Measurements from ENCODE around the gene PRKD2.

Gene PRKD2

DNA sequence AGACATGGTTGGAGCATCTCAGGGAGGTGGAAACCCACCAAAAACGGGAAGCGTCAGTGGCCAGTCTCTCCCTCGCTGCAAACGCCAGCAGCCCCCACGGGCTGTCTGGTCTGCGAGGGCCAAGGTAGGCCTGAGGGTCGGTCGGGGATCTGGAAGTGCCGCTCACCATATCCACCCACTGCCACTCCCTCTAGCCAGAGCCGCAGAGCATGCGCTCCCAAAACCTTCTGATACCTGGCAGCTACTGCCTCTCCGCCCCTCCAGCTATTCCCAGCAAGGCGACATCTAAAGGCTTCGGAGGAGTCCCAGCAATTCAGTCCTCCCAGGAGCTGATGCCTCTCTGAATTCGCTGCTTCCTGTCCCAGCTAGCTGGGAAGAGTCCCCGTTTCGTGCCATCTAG lies 24.5 kb upstream of the PRKD2 start:
- DNase-seq: no peak

DNA sequence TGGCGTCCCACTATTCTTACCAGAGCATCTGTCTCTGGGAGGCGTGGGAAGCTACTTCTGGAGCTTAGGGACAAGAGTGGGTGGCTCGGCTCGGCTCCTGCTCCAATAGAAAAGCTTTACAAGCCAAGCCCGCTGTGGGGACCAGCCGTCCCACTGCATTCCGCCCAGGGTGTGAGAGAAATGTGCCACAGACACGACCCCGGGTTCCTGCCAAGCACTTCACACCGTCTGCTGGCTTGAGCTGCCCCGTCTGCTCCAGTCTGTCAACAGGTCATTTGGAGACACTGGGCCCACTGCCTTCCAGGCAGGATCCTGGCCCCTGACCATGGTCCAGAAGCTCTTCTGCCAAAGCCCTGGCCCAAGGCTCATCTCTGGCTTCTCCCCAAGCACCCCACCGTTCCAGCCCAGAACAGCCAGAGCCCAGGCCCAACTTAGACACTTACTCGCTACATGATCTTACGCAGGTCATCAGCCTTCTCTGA lies 22.4 kb upstream of the PRKD2 start:
- DNase-seq: no peak

DNA sequence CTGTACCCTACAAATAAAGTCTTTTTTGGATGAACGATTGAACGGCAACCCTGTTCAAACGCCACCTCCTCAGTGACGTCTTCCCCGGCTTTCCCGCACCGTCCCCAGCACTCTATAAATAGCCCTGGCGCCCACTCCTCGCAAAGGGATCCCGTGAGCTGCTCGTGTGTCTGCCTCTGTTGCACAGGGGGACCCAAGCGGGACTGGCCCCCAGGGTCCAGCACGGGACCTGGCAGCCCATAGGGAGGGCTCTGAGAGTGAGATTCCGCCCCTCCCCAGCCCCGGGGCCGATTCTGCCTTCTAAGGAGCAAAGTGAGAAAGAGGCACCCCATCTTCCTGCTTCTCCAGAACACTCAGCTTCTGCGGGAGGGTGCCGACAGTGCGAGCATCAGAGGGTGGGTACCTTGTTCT lies 20.9 kb upstream of the PRKD2 start:
- no peak for DNase-seq

DNA sequence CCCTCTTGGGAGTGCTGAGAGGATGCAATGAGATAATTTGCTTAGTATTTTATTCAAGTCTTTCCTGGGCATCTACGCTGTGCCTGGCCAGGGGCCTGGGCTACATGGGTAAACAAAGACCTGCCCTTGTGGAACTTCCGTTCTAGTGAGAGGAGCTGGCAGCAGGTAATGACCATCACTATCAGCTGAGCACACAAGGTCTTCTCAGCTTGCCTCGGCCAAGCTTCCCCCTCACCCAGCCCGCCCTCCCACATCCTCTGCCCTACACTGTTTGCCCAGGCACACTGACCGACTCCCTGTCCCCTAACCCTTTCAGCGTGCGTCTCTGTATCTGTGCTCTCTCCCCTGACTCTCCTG lies 20.4 kb upstream of the PRKD2 start:
- DNase-seq: no peak

DNA sequence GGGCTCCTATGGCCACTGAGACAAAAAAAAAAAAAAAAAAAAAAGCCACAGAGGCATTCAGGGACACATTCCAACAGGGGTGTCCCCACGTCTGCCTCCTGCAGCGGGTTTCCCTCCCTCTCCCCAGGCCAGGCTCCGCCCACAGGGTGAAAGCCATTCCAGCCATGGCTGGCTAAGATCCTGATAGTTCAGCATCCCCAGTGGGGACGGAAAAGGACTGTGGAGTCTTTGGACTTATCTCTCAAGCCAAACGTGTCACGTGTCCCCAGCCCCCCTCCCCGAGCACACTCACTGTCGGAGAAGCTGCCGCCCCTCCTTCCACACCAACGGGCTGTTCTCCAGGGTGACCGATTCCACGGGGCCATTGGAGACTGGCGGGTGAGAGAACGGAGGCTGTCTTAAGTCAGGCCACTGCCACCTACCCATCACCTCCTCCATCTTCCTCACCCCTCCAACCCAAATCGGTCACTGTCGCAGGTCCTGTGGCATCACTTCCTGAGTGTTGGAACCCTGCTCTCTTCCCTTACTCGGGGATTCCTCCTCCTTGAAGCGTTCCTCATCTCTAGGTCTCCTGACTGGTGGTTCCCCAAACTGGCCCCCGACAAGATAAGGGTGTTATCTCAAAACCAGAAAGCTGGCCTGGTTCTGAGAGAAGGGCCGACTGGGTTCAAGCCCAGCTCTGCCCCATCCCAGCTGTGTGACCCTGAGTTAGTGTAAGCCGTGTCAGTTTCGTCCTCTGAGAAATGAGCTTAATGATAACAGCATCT lies 19.8 kb upstream of the PRKD2 start:
- DNase-seq: no peak

DNA sequence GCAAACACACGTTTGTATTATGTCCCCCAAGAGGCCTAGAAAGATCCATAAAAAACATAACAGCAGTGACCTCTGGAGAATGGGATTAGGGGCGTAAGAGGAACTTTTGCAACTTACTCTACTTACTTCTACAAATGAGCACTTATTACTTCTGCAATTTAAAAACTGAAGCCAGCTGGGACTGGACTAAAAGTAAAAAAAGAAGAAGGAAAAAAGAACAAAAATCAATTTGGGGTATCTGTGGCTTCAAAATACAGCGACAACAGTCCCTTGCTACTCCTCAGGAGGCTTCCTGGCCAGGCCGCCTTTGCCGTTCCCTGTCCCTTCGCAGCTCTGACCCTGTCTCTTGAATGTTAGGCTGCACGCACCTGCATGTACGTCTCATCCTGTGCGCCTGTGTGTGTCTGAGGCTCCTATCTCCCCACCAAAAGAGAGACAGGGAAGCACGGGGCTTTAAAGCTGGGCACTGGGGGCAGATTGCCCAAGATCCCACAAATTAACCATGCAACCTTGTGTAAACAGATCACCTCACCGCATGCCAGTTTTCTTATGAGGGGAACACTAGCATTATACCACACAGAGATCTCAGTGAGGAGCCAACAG lies 16.9 kb upstream of the PRKD2 start:
- DNase-seq: no peak

DNA sequence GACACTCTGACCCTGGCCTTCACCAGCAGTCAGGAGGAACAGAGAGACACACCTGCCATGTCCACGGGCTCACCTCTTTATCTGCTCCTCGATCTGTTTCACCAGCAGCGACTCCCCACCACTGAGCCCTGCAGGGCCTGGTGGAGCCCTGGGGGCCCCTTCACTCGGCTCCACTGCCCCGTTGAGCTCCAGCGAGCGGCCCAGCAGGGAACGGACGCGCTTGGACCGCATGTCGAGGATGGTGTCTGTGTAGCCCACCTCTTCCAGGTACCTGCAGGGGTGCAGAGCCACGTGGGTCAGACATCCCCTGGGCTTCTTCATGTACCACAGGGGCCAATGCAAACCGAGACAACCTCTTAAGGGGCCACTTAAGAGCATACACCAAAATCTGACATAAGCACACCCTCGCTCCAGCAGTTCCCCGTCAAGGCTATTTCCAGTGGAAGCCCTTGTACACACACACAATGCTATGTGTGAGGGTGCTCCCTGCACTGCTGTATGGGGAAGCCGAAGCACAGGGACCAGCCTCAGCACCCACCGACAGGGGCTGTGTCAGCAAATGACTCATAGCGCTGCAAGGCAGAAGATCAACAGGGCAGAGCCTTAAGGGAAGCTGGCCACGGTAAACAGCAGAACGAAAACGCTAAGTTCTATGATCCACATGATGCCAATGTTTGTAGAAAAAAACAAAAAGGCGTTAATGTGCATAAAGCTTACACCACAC lies 16.2 kb upstream of the PRKD2 start:
- DNase-seq: no peak

DNA sequence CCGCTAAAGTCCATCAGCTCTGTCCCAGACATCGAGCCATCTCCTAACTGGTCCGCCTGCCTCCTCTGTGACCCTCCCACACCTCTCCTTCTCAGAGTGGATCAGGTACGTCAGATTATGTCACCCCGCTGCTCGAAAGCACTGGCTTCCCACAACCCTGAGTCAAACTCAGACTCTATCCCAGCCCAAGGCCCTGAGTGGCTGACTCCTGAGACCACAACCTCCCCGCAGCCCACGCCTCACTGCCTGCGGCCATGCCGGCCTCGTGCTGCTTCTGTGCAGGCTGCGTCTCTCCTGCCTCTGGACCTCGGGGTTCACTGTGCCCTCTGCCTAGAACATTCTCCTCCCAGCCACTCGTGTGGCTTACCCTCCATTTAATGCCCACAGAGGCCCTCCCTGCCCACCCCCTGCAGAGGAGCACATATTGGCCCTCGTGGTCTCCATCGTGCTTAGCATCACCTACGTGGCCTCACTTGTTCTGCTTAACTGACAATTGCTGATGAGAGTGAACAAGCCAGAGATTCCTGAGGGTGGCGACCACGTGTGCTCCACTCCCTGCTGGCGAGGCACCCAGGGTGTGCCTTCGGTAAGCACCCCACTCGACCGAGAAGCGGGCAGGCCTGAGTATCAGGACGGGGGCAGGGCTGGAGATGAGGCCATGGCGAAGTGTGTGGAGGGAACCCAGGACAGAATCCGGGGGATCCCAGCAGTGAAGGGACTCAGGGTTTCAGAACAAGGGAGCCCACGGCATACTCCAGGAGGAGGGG lies 15.4 kb upstream of the PRKD2 start:
- DNase-seq: no peak

DNA sequence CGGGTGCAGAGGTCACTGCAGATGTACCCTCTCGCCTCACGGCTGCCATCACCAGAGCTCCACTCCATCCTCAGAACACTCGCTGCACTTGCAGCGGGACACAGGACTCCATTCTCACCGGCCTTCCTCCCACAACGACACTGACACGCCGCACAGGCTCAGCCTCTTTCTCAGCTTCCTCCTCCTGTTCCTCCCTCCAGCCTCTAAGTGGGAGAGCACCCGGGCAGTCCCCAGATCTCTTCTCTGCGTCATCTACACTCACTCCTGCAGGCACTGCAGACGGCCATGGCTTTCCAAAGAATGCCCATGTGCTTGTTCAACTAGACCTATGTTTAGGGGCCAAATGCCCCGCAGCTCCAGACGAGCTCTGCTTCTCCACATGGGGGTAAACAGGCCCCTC lies 14.7 kb upstream of the PRKD2 start:
- no peak for DNase-seq

DNA sequence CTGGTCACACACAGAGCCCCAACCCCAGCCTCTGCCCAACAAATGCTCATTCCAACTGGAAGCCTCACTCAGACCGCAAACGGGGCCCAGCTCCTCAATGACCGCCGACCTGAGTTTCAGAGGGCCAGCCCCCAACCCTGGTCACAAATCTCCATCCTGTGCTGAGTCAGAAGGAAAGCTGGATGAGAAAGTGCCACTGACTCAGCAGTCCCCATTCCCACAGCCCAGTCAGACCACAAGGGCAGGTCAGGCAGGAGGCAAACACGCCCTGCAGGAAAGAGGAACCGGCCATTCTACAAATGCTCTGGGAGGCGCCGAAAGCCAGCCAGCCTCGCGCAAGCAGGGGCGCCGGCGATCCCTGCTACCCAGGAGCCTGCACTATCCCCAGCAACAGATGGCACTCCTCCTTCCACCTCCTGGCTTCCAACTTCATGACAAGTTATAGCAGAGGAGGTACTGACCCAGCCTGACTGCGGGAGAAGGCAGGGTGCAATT lies 14.1 kb upstream of the PRKD2 start:
- no peak for DNase-seq

DNA sequence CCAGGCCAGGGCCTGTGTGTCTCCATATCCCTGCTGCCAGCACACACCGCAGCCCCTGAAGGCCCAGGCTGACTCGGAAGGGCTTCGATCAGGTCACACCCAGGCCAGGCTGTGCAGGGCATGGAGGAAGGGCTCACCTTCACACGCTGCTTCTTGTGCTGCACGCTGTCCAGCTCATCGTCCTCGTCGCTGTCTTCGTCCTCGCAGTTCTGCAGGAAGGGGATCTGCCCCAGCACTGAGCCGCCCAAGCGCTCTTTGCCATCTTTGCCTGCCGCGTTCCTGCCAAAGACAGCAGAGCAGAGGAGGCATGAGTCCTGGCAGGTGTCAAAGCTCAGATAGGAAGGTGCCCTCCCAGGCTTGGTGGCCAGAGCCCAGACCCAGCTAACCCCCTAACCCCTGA lies 13.7 kb upstream of the PRKD2 start:
- no peak for DNase-seq

DNA sequence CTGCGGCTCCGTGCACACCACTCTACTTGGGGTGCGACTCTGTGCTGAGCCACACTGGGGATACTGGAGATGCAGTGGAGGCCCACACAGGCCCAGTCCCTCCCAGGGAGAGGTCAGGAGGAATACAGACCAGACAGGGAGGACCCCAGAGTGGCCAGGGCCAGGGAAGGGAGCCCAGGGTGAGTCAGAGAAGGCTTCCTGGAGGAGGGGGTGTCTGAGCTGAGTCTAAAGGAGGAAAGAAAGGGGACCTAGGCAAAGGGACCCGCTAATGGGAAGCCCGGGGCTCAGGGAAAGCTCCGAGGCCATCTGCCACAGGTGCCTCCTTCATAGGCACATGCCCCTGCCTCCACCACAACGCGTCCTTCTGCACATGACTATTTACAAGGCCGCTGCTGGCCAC lies 13.3 kb upstream of the PRKD2 start:
- no peak for DNase-seq

DNA sequence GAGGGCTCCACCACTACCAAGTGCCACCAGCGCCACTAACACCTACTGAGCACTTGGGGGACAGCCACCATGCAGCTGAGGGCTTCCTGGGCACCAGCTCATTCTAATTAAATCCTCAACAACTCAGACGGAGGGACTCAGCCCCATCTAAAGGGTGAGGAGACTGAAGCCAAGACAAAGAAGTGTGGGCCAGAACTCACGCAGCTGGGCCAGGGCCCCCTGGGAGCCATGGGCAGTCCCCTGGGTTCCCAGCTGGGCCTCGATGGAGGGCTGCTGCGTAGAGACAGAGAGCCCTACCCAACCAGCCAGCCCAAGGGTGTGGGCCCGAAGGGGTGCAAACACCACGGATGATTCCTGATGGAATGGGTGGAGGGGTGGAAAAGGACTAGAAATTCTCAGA lies 12.8 kb upstream of the PRKD2 start:
- no peak for DNase-seq

DNA sequence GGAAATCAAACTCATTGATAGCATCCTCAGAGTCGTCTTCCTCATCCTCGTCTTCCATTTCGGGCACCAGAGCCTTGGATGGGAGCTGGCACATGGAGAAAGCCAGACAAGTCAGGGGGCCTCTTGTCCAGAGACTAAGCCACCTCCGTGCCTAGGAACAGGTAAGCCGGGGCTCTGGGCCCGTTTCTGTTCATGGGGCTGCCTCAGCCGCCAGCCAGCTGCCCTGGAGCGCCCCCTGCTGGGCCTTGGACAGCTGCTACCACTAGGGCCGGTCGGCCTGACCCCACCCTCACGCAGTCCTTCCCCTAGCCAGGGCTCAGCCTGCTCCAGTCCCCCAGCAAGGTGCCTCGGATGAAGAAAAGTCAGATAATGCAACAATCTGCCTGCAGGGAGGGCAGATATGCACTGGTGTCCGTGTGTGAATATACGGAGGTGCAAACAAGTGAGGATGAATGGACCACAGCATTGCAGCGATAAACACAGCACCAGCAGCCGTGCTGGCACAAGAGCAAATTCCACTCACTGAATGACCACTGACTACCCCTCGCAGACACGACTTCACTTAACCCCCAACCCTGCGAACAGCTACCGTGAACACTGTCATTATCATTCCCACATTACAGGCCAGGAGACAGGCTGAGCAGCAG lies 11.9 kb upstream of the PRKD2 start:
- peak; percentile 86 for DNase-seq

DNA sequence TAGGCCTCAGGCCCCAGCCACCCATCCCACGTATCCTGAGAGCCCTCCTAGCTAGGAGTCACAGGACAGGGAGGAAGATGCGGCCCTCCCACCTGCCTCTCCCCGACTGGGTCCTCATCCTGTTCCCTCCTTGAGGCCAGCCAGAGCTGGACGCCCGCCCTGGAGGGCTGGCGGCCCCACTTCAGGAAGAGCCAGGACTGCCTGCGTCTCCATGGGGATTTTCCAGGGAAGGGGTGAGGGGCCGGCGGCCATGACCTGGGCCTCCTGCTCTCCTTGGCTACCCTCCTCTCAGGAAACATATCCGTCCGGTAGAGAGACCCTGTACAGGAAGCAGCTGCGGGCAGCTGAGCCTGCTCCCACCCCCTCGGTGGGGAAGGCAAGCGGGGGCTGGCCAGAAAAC lies 11.3 kb upstream of the PRKD2 start:
- DNase-seq: no peak

DNA sequence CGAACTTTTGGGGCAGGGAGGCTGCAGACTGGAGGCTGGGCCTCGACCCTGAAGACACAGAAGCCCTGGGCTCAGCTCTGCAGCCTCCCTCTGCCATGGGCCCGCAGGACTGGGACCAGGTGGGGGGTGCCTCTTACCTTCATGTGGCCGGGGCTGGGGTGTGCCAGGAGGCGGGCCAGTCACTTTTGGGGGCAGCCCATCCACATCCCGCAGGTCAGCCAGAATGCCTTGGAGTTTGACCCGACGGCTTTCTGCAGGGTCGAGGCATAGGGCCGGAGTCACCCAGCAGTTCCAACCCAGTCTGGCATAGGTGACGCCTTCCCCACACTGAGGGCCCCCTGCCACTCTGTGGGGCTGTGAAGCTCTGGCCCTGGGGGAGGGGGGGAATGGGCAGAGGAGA lies 10.8 kb upstream of the PRKD2 start:
- DNase-seq: no peak

DNA sequence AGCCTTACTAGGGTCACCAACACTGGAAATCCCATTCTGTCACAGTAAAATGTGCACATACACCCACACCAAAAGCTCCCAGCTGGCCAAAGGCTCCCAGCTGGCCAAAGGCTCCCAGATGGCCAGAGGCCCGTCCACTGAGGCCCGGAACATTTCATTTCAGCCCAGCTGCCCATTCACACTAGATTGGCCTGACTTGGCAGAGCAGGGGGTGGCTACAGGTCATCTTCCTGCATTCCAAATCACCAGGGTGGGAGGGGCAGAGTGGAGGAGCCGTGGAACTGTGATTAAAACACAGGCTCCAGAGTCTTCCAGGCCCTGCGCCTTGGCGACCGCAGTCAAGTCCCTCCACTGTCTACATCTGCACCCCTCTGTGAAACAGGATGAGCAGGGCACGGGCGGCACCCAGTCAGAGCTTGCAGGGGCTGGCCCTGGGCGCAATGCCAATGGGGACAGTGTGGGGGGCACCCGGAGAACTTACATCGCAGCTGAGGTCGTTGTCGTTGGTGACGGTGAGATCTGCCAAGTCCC lies 10.1 kb upstream of the PRKD2 start:
- DNase-seq: no peak

DNA sequence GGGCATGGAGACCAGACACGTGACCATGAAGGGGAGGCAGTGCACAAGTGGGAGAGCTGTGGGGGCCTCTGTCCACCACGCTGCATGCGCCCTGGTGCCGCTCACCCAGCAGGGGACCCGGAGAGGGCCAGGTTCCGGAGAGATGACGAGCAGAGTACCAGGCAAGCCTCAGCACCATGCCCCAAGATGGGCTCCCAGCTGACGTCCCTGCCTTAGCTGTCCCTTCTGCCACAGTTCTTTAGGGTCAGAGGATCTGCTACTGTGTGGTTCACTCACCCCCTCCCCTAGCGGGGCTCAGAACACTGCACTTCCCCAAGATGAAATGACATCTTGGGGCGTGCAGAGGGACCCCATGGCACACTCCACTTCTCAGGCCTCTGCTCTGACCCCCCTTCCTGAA lies 9.6 kb upstream of the PRKD2 start:
- DNase-seq: no peak

DNA sequence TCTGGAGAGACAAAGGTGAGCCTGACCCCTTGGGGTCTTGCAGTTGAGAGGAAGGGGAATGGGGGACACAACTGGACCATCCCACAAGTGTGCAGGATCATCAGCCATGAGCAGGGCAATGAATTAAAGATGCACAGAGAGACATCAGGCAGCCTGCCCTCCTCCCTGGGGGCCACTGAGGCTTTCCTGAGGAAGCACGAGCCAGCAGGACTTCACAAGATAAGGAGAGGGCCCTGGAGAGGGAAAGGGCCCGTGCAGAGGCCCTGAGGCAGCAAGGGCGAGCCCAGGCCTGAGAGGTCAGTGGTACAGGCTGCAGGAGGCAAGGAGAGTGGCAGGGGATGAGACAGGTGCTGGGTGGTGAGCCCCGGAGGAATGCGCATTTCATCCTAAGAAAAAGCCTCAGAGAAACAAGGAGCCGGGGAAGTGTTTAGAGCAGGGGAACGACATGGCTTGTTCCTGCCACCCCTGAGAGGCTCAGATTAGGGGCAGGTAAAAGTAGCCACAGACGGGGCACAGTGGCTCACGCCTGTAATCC lies 9.0 kb upstream of the PRKD2 start:
- DNase-seq: no peak

DNA sequence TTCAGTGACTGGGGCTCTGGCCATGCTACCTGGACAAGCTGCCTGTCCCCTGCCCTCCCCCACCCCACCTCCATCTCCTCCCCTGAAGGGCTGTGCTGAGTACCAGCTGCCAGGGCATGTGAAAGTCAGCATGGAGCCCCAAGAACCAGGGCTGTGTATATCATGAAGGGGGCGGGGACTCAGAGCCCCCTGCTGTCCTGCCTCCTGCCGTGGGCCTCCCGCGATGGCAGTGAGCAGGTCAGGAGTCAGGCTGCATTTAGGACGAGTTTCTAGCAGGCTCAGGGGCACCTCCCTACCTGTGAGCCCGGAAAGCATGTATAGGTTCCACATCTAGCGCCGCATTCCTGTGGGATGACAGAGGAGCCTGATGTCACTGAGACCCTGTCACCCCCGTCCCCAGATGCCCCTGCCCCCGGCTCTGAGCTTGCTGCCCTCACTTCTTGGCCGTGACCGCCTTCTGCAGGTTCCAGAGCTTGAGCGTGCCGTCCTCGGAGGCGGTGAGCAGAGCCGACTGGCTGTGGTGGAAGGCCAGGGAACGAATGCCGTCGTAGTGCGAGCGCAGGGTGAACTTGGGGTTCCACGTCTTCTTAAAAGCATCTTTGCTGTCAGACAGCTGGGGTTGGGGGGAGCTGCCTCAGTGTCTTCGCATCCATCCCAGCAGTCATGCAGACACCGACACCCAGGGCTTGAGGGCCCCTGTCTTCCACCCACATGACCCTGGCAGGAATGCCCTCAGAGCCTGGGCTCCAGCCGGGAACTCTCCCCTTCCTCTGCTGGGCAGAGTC lies 8.3 kb upstream of the PRKD2 start:
- no peak for DNase-seq

DNA sequence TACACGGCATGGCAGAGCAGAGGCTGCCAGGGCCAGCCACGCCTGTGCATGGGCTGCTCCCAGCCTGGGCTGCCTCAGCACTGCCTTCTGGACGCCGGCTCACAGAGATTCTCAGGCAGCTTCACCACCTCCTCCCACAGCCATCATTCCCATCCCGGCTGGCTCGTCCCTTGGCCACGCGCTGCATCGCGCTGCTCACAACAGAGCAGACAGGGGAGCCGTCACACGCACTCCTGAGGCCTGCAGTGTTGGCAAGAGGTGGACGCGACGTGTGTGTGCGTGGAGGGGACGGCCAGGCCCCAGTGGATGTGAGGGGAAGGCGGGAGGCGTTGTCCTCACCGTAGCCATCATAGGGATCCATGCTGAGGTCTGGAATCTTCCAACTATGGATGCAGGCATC lies 7.6 kb upstream of the PRKD2 start:
- no peak for DNase-seq

Data from activated CD8-positive, alpha-beta memory T cell treated with anti-CD3 and anti-CD28 coated beads, Interleukin-2, amount 50 U/mL, for 4 hours (primary cell).